Subcutaneous abdominal adipose tissue (tissue), 5 donors: ENCODE results near the gene ALK.

Source experiments
- H3K27ac ChIP-seq: one replicate; pipeline ENCODE4 v1.7.0; 2013; ENCODE audit warnings: low read depth, mild to moderate bottlenecking, inconsistent platforms, low read length, moderate library complexity
- H3K27me3 ChIP-seq, 5 donors: one replicate each; pipeline ENCODE4 v1.7.0; 2013; ENCODE audit warnings: low read length in 5 of 5, inconsistent platforms in 1 of 5; ENCODE audit not compliant: control insufficient read depth in 5 of 5, insufficient read depth in 4 of 5
- H3K36me3 ChIP-seq, 5 donors: one replicate each; pipeline ENCODE4 v1.7.0; 2013; ENCODE audit warnings: low read length in 5 of 5; ENCODE audit not compliant: control insufficient read depth in 5 of 5, insufficient read depth in 5 of 5
- H3K4me1 ChIP-seq, 5 donors: one replicate each; pipeline ENCODE4 v1.7.0; 2013; ENCODE audit warnings: low read length in 5 of 5, mild to moderate bottlenecking in 3 of 5, moderate library complexity in 1 of 5; ENCODE audit not compliant: control insufficient read depth in 5 of 5, insufficient read depth in 5 of 5
- H3K4me3 ChIP-seq, 5 donors: one replicate each; pipeline ENCODE4 v1.7.0; 2013; ENCODE audit warnings: low read length in 5 of 5, low read depth in 1 of 5
- H3K9ac ChIP-seq, 5 donors: one replicate each; pipeline ENCODE4 v1.7.0; 2013; ENCODE audit warnings: low read length in 5 of 5, mild to moderate bottlenecking in 4 of 5, moderate library complexity in 3 of 5
- H3K9me3 ChIP-seq, 5 donors: one replicate each; pipeline ENCODE4 v1.7.0; 2013; ENCODE audit warnings: low read length in 5 of 5; ENCODE audit not compliant: control insufficient read depth in 5 of 5
- donor health status: healthy.
- donor health status: healthy.
- donor health status: healthy.
- donor health status: healthy.
- donor health status: healthy.

Gene ALK

GRCh38 chr2:29634916-29635315 lies 286.5 kb downstream of the ALK start:
- Histone ChIP-seq H3K27ac (no peak overlapping the region), H3K4me3 (no peak overlapping the region), H3K36me3 (no peaks in the 10 kb centered on the region), H3K9me3 (no peaks in the 10 kb centered on the region), H3K27me3 (peaks cover 0 to 4% (median 0%) of the 10 kb centered on the region in 5 donors), H3K9ac (no peak overlapping the region), H3K4me1 (no peaks in the 10 kb centered on the region)

GRCh38 chr2:29632018-29632417 lies 289.4 kb downstream of the ALK start:
- Histone ChIP-seq H3K4me3 (no peak overlapping the region), H3K9me3 (no peaks in the 10 kb centered on the region), H3K27ac (no peak overlapping the region), H3K27me3 (peaks cover 0 to 5% (median 0%) of the 10 kb centered on the region in 5 donors), H3K4me1 (no peaks in the 10 kb centered on the region), H3K9ac (no peak overlapping the region), H3K36me3 (no peaks in the 10 kb centered on the region)

- Histone ChIP-seq H3K9me3 (no peaks in the 10 kb centered on the region), H3K27me3 (peaks cover 0 to 5% (median 0%) of the 10 kb centered on the region in 5 donors), H3K4me3 (no peak overlapping the region), H3K9ac (no peak overlapping the region), H3K36me3 (no peaks in the 10 kb centered on the region), H3K4me1 (no peaks in the 10 kb centered on the region), H3K27ac (no peak overlapping the region)
Observed at GRCh38 chr2:29629495-29629894, 291.9 kb downstream of the ALK start.

- Histone ChIP-seq H3K4me3 (no peak overlapping the region), H3K9ac (no peak overlapping the region), H3K4me1 (no peaks in the 10 kb centered on the region), H3K9me3 (no peaks in the 10 kb centered on the region), H3K27me3 (peaks cover 0 to 5% (median 0%) of the 10 kb centered on the region in 5 donors), H3K36me3 (no peaks in the 10 kb centered on the region), H3K27ac (no peak overlapping the region)
Observed at GRCh38 chr2:29628862-29629261, 292.5 kb downstream of the ALK start.

GRCh38 chr2:29628108-29628745 lies 293.2 kb downstream of the ALK start:
- Histone ChIP-seq H3K27me3 (peaks cover 0 to 5% (median 0%) of the 10 kb centered on the region in 5 donors), H3K4me3 (no peak overlapping the region), H3K36me3 (no peaks in the 10 kb centered on the region), H3K4me1 (no peaks in the 10 kb centered on the region), H3K27ac (no peak overlapping the region), H3K9ac (no peak overlapping the region), H3K9me3 (no peaks in the 10 kb centered on the region)

GRCh38 chr2:29627279-29627711 lies 294.1 kb downstream of the ALK start:
- no peak overlapping the region for H3K4me3 ChIP-seq
- H3K27ac ChIP-seq = no peak overlapping the region
- no peaks in the 10 kb centered on the region for H3K36me3 ChIP-seq
- peaks cover 0 to 5% (median 0%) of the 10 kb centered on the region in 5 donors for H3K27me3 ChIP-seq
- no peaks in the 10 kb centered on the region for H3K9me3 ChIP-seq
- H3K9ac ChIP-seq = no peak overlapping the region
- no peaks in the 10 kb centered on the region for H3K4me1 ChIP-seq

GRCh38 chr2:29620890-29621289 lies 300.5 kb downstream of the ALK start:
- H3K4me3 ChIP-seq = no peak overlapping the region
- no peak overlapping the region for H3K27ac ChIP-seq
- H3K9me3 ChIP-seq = no peaks in the 10 kb centered on the region
- no peaks in the 10 kb centered on the region for H3K27me3 ChIP-seq
- no peaks in the 10 kb centered on the region for H3K36me3 ChIP-seq
- H3K9ac ChIP-seq = no peak overlapping the region
- no peaks in the 10 kb centered on the region for H3K4me1 ChIP-seq

GRCh38 chr2:29619689-29620088 lies 301.7 kb downstream of the ALK start:
- no peaks in the 10 kb centered on the region for H3K9me3 ChIP-seq
- no peaks in the 10 kb centered on the region for H3K36me3 ChIP-seq
- H3K27me3 ChIP-seq = no peaks in the 10 kb centered on the region
- H3K4me1 ChIP-seq = no peaks in the 10 kb centered on the region
- H3K4me3 ChIP-seq = no peak overlapping the region
- no peak overlapping the region for H3K27ac ChIP-seq
- H3K9ac ChIP-seq = no peak overlapping the region

- Histone ChIP-seq H3K4me1 (no peaks in the 10 kb centered on the region), H3K9ac (no peak overlapping the region), H3K27ac (no peak overlapping the region), H3K27me3 (peaks cover 0 to 8% (median 0%) of the 10 kb centered on the region in 5 donors), H3K36me3 (no peaks in the 10 kb centered on the region), H3K4me3 (no peak overlapping the region), H3K9me3 (no peaks in the 10 kb centered on the region)
Observed at GRCh38 chr2:29618024-29618423, 303.4 kb downstream of the ALK start.

GRCh38 chr2:29617351-29617750 lies 304.0 kb downstream of the ALK start:
- Histone ChIP-seq H3K9ac (no peak overlapping the region), H3K4me1 (no peaks in the 10 kb centered on the region), H3K4me3 (no peak overlapping the region), H3K36me3 (no peaks in the 10 kb centered on the region), H3K27me3 (peaks cover 0 to 8% (median 0%) of the 10 kb centered on the region in 5 donors), H3K27ac (no peak overlapping the region), H3K9me3 (no peaks in the 10 kb centered on the region)
